ENCODE measurements around the gene IGSF23.

IGSF23 gene

DNA sequence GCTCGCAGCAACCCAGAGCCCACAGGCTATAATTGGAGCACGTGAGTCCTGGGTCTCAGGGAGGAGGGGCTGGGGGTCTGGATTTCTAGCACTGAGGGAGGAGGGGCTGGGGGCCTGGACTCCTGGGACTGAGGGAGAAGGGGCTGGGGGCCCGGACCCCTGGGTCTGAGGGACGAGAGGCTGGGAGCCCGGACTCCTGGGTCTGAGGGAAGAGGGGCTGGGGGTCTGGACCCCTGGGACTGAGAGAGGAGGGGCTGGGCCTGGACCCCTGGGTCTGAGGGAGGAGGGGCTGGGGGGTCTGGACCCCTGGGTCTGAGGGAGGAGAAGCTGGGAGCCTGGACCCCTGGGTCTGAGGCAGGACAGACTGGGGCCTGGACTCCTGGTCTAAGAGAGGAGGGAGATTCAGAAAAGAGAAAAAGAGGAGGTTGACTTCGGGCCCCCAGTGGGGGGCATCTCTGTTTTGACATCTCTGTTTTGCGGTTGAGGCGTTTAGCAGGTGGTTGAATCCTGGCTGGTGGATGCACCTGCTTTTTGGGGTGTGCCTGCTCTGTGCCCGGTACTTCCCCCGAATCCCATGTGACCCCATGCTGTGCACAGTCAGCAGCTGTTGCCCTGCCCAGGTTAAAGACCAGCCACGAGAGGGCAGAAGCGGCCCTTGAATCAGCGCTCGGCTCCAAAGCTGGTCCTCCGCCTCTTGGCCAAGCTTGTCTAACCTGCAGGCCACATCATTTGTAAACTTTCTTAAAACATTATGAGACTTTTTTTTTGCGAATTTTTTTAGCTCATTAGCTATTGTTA is 40.8 kb downstream of the IGSF23 start:
- peaks cover 51% of the 10 kb centered on the region for H3K36me3 ChIP-seq
- H3K9me3 ChIP-seq: no peaks in the 10 kb centered on the region
- H3K27ac ChIP-seq: no peak overlapping the region
- H3K4me3 ChIP-seq (ENCODE audit: low read depth in 1 of 2, low read length in 1 of 2): no peak overlapping the region
- peaks cover 0 to 3% of the 10 kb centered on the region in 2 experiments for H3K4me1 ChIP-seq (ENCODE audit: control insufficient read depth in 1 of 2, insufficient read depth in 1 of 2, low read depth in 1 of 2, low read length in 1 of 2)
- TF ChIP-seq, protein P1, sequence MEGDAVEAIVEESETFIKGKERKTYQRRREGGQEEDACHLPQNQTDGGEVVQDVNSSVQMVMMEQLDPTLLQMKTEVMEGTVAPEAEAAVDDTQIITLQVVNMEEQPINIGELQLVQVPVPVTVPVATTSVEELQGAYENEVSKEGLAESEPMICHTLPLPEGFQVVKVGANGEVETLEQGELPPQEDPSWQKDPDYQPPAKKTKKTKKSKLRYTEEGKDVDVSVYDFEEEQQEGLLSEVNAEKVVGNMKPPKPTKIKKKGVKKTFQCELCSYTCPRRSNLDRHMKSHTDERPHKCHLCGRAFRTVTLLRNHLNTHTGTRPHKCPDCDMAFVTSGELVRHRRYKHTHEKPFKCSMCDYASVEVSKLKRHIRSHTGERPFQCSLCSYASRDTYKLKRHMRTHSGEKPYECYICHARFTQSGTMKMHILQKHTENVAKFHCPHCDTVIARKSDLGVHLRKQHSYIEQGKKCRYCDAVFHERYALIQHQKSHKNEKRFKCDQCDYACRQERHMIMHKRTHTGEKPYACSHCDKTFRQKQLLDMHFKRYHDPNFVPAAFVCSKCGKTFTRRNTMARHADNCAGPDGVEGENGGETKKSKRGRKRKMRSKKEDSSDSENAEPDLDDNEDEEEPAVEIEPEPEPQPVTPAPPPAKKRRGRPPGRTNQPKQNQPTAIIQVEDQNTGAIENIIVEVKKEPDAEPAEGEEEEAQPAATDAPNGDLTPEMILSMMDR (IDR thresholded peaks at IDR 0.05): peak; percentile 73
- H3K27me3 ChIP-seq: no peaks in the 10 kb centered on the region

DNA sequence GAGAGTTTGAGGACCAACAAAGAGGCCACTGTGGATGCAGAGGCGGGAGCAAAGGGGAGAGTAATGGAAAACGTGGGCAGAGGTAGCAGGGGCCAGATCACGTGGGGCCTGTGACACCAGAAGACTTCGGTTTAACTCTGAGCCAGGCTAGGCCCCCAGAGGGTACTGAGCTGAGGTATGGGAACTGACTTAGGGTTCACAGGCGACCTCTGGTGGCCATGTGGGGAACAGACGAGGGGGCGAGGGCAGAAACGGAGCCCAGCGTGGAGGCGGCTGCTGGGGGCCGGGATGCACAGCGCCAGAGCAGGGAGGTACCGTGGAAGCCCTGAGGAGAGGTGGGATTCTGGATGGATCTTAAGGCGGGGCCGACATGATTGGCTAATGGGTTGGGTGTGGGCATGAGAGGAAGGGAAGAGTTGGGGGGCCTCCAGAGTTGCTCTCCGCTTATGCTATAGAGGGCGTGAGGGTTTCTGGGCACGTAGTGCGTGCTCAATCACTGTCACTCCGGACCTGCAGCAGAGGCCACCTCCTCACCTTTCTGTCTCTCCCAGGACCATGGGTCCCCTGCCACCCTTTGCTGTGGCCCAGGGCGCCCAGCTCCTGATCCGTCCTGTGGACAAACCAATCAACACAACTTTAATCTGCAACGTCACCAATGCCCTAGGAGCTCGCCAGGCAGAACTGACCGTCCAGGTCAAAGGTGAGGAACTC is 44.0 kb downstream of the IGSF23 start:
- TF ChIP-seq, protein P1 (IDR thresholded peaks at IDR 0.05): peak; percentile 93

GRCh38 chr19:44658069-44658733 is 44.8 kb downstream of the IGSF23 start:
- no peaks in the 10 kb centered on the region for H3K27me3 ChIP-seq
- no peak overlapping the region for H3K27ac ChIP-seq
- H3K36me3 ChIP-seq: peaks cover 54% of the 10 kb centered on the region
- peaks cover 0 to 3% of the 10 kb centered on the region in 2 experiments for H3K4me1 ChIP-seq (ENCODE audit: control insufficient read depth in 1 of 2, insufficient read depth in 1 of 2, low read depth in 1 of 2, low read length in 1 of 2)
- H3K9me3 ChIP-seq: no peaks in the 10 kb centered on the region
- TF ChIP-seq, protein P1 (IDR thresholded peaks at IDR 0.05): no peak
- no peak overlapping the region for H3K4me3 ChIP-seq (ENCODE audit: low read depth in 1 of 2, low read length in 1 of 2)

More for the DNA sequence above, 44.0 kb downstream of the IGSF23 start:
- H3K27ac ChIP-seq: no peak overlapping the region
- no peak overlapping the region for H3K4me3 ChIP-seq (ENCODE audit: low read depth in 1 of 2, low read length in 1 of 2)
- peaks cover 0 to 3% of the 10 kb centered on the region in 2 experiments for H3K4me1 ChIP-seq (ENCODE audit: control insufficient read depth in 1 of 2, insufficient read depth in 1 of 2, low read depth in 1 of 2, low read length in 1 of 2)
- H3K36me3 ChIP-seq: peaks cover 54% of the 10 kb centered on the region
- no peaks in the 10 kb centered on the region for H3K27me3 ChIP-seq
- H3K9me3 ChIP-seq: no peaks in the 10 kb centered on the region

DNA sequence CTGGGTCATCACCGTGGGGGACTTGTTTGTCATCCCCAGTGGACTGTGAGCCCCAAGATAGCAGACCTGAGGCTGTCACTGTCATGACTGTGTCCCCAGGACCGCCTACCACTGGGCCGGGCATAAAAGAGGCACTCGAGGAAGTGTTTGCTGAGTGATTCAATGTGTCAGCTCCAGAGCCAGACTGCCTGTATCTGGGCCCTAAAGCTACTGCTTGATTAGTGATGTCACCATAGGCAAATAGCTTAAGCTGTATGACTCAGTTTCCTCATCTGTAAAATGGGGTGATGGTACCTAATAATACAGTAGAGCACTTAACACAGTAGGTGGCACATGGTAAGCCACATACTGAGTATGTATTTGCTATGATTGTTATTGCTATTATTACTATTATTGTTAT is 46.7 kb downstream of the IGSF23 start:
- H3K27ac ChIP-seq: no peak overlapping the region
- no peaks in the 10 kb centered on the region for H3K27me3 ChIP-seq
- peaks cover 55% of the 10 kb centered on the region for H3K36me3 ChIP-seq
- H3K4me3 ChIP-seq (ENCODE audit: low read depth in 1 of 2, low read length in 1 of 2): no peak overlapping the region
- TF ChIP-seq, protein P1 (IDR thresholded peaks at IDR 0.05): no peak
- H3K9me3 ChIP-seq: no peaks in the 10 kb centered on the region
- H3K4me1 ChIP-seq (ENCODE audit: control insufficient read depth in 1 of 2, insufficient read depth in 1 of 2, low read depth in 1 of 2, low read length in 1 of 2): no peaks in the 10 kb centered on the region

- Histone ChIP-seq H3K27ac (no peak overlapping the region), H3K27me3 (no peaks in the 10 kb centered on the region), H3K4me1 (ENCODE audit: control insufficient read depth in 1 of 2, insufficient read depth in 1 of 2, low read depth in 1 of 2, low read length in 1 of 2) (no peaks in the 10 kb centered on the region), H3K9me3 (no peaks in the 10 kb centered on the region), H3K36me3 (peaks cover 52% of the 10 kb centered on the region), H3K4me3 (ENCODE audit: low read depth in 1 of 2, low read length in 1 of 2) (no peak overlapping the region)
- TF ChIP-seq, protein P1 (IDR thresholded peaks at IDR 0.05): no peak
Measured at GRCh38 chr19:44661205-44661604, 47.8 kb downstream of the IGSF23 start.

Measured in neutrophil (primary cell).